Astrocyte (in vitro differentiated cells and primary cell): ENCODE measurements around the gene PIK3CD.

Experiments
- CTCF ChIP-seq: IDR thresholded peaks from 2 replicates; pipeline ENCODE4 v1.5.1; 2011; ENCODE audit warnings: low read depth, mild to moderate bottlenecking, inconsistent platforms, low read length, moderate library complexity; ENCODE audit not compliant: insufficient read depth
- EZH2 ChIP-seq: IDR thresholded peaks from 2 replicates; pipeline ENCODE4 v1.6.1; 2012; ENCODE audit warnings: mild to moderate bottlenecking, low read length, inconsistent platforms; ENCODE audit not compliant: insufficient read depth

GRCh38 chr1:9724706-9725476, 73.4 kb downstream of the PIK3CD start:
- TF ChIP-seq CTCF (peak; percentile 73), EZH2 (no peak)
